ACHN (cell line): Measurements from ENCODE around the gene RPL39L.
A peak's percentile ranks its signal among the peaks of the same experiment; 100 is the strongest.
"Not testable (repeated sequence)": the region's sequence is repeated elsewhere in the genome, so short reads cannot be mapped to it uniquely, and the experiment has no call there.

Source experiments
- DNase-seq: peaks from one replicate; pipeline ENCODE4 v3.0.0-alpha.2; 2015
- in situ Hi-C: cut with HindIII; loops from 2 replicates; pipeline ENCODE4 v1.10.0; 2017; ENCODE audit warnings: low sequenced_read_pairs, low pct_ligation_motif_present, low pct_unique_long_range_greater_than_20kb

Gene RPL39L

GRCh38 chr3:187146389-187146788, 7.1 kb upstream of the RPL39L start:
- DNase-seq: no peak
- in situ Hi-C loops: no loop called here

GRCh38 chr3:187145149-187145895, 6.0 kb upstream of the RPL39L start:
- no peak for DNase-seq
- in situ Hi-C loops: no loop called here

GRCh38 chr3:187139895-187140253, 578 bp upstream of the RPL39L start:
- in situ Hi-C loops: no loop called here
- no peak for DNase-seq

- DNase-seq: peak; percentile 17
- in situ Hi-C loops: no loop called here
Measured at GRCh38 chr3:187136936-187137335, 2.4 kb downstream of the RPL39L start.

GRCh38 chr3:187136337-187136736, 3.0 kb downstream of the RPL39L start:
- in situ Hi-C loops: no loop called here

GRCh38 chr3:187135172-187135690, 4.1 kb downstream of the RPL39L start:
- in situ Hi-C loops, DNase-seq: not testable (repeated sequence)

More at GRCh38 chr3:187136337-187136736, 3.0 kb downstream of the RPL39L start:
- DNase-seq: no peak

GRCh38 chr3:187133181-187133580, 6.1 kb downstream of the RPL39L start:
- in situ Hi-C loops, DNase-seq: not testable (repeated sequence)

- in situ Hi-C loops: no loop called here
- no peak for DNase-seq
Measured at GRCh38 chr3:187132666-187133065, 6.6 kb downstream of the RPL39L start.

GRCh38 chr3:187131981-187132380, 7.3 kb downstream of the RPL39L start:
- in situ Hi-C loops: no loop called here
- no peak for DNase-seq

GRCh38 chr3:187130346-187131066, 8.8 kb downstream of the RPL39L start:
- in situ Hi-C loops: no loop called here
- DNase-seq: peak; percentile 2

- no peak for DNase-seq
- in situ Hi-C loops: no loop called here
Measured at GRCh38 chr3:187125319-187126031, 13.8 kb downstream of the RPL39L start.

GRCh38 chr3:187122261-187122660, 17.0 kb downstream of the RPL39L start:
- no peak for DNase-seq
- in situ Hi-C loops: no loop called here

- in situ Hi-C loops: no loop called here
- DNase-seq: no peak
Measured at GRCh38 chr3:187120326-187120725, 19.0 kb downstream of the RPL39L start.

GRCh38 chr3:187114511-187114910, 24.8 kb downstream of the RPL39L start:
- no peak for DNase-seq
- in situ Hi-C loops: no loop called here

- in situ Hi-C loops: no loop called here
- peak; percentile 26 for DNase-seq
Measured at GRCh38 chr3:187112934-187113793, 26.1 kb downstream of the RPL39L start.

GRCh38 chr3:187110156-187110555, 29.1 kb downstream of the RPL39L start:
- in situ Hi-C loops: no loop called here
- DNase-seq: no peak

- in situ Hi-C loops: no loop called here
Measured at GRCh38 chr3:187107989-187108388, 31.3 kb downstream of the RPL39L start.

GRCh38 chr3:187105700-187106099, 33.6 kb downstream of the RPL39L start:
- in situ Hi-C loops: no loop called here
- DNase-seq: no peak

More at GRCh38 chr3:187107989-187108388, 31.3 kb downstream of the RPL39L start:
- no peak for DNase-seq
